IgD-negative memory B cell (primary cell): ENCODE data around the gene PGM5. TPM values are rescaled to one million over a fixed set of nuclear protein-coding genes. Genes with fewer than 3 reads are reported as not detected.
"Not testable (repeated sequence)": the region's sequence is repeated elsewhere in the genome, so short reads cannot be mapped to it uniquely, and the experiment has no call there.

Experiments used
- H3K27ac Mint-ChIP-seq, 3 donors: one replicate each; pipeline ENCODE4 v1.8.0; 2020 to 2022; ENCODE audit warnings: mild to moderate bottlenecking in 3 of 3, mixed read lengths in 3 of 3, moderate library complexity in 1 of 3
- H3K27me3 Mint-ChIP-seq: one replicate; pipeline ENCODE4 v1.8.0; 2021; ENCODE audit warnings: mixed read lengths
- H3K36me3 Mint-ChIP-seq: one replicate; pipeline ENCODE4 v1.8.0; 2020; ENCODE audit warnings: mild to moderate bottlenecking, mixed read lengths
- H3K4me1 Mint-ChIP-seq, 3 donors: one replicate each; pipeline ENCODE4 v1.8.0; 2020 to 2022; ENCODE audit warnings: mixed read lengths in 3 of 3, mild to moderate bottlenecking in 1 of 3
- H3K4me3 Mint-ChIP-seq, 4 donors: one replicate each; pipeline ENCODE4 v1.8.0; 2020 to 2022; ENCODE audit warnings: mild to moderate bottlenecking in 4 of 4, mixed read lengths in 4 of 4, moderate library complexity in 3 of 4
- H3K9me3 Mint-ChIP-seq, 3 donors: one replicate each; pipeline ENCODE4 v1.8.0; 2020 to 2021; ENCODE audit warnings: mixed read lengths in 3 of 3, mild to moderate bottlenecking in 1 of 3
- polyA plus RNA-seq: library from polyadenylated mRNA; unstranded; fragments of 300-500 nt; fragmentation: Illumina TruSeq; gene quantifications from one replicate; pipeline ENCODE4 v1.2.3, GENCODE V29; 2021

PGM5 gene
- polyA plus RNA-seq, 1 donor from 2014 or later = not detected

DNA sequence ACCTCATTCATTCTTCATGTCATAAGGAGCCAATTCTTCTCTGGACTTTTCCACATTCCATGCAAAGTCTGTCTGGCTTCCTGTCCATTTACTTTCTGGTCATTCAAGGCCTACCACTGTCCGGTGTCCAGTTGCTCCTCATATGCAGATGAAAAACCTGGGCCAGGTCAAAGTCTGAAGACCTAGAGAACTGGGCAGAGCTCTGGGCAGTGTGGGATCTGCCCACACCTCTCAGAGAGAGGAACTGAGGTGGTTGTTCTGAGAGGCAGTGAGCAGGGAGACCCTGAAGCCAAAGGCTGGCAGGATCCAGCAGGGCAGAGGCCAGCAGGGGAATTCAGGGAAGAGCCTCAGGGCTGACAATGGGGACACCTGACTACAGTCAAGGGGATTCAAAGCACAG lies 58.7 kb downstream of the PGM5 start:
- H3K27ac Mint-ChIP-seq, H3K36me3 Mint-ChIP-seq, H3K4me1 Mint-ChIP-seq, H3K27me3 Mint-ChIP-seq, H3K9me3 Mint-ChIP-seq, H3K4me3 Mint-ChIP-seq: not testable (repeated sequence)

DNA sequence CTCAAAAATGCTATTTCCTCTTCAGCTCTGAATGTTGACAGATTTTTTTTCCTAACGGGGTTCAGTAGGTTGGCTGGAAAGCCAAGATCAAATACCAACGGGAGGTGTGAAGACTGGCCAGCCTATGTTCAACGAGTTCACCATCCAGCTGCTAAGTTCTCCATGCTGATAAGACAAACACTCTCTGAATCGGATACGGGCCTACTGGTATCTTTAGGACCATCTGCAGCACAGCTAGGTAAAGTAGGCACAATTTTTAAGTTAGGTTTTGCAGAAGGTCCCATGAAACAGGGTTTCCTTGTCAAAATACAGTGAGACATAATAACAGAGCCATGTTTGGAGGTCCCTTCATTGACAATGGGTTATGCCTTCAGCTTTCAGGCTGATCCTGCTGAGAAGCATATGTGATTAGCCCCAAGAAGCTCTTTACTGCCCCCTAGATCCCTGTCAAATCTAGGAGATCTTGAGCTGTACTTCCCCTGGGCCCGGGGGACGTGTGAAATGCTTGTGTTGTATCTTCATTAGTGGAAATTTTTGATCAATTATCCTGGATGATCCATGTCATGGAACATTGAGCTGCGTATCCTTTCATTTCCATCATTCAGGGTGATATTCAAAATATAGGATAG lies 60.6 kb downstream of the PGM5 start:
- Mint-ChIP-seq H3K36me3 (no peaks in the 10 kb centered on the region), H3K27ac (no peak overlapping the region), H3K4me1 (no peaks in the 10 kb centered on the region), H3K4me3 (no peak overlapping the region), H3K27me3 (peaks cover 12% of the 10 kb centered on the region), H3K9me3 (peaks cover 0 to 2% (median 0%) of the 10 kb centered on the region in 3 donors)

DNA sequence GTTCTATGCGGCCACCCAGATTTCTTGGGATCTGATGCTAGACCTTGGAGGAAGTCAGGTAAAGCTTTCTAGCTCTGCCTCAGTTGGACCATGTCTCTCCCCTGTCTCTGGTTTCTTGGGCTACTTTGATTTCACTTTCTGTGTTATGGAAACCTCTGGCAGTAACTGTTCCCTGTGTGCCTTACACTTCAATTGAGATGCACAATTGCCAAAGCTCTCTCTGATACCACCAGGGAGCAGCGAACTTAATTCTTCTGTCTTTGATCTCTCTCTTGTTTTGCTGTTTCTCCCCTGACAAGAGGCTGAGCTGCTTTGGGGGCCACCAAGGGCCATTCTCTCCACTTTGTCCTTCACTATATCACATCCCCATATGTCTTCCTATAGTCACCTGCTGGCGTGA lies 61.4 kb downstream of the PGM5 start:
- peaks cover 11% of the 10 kb centered on the region for H3K27me3 Mint-ChIP-seq
- H3K9me3 Mint-ChIP-seq = peaks cover 0 to 2% (median 0%) of the 10 kb centered on the region in 3 donors
- no peaks in the 10 kb centered on the region for H3K4me1 Mint-ChIP-seq
- H3K27ac Mint-ChIP-seq = peak overlapping the region in 1 of 3 donors; percentile 14
- H3K4me3 Mint-ChIP-seq = no peak overlapping the region
- no peaks in the 10 kb centered on the region for H3K36me3 Mint-ChIP-seq

DNA sequence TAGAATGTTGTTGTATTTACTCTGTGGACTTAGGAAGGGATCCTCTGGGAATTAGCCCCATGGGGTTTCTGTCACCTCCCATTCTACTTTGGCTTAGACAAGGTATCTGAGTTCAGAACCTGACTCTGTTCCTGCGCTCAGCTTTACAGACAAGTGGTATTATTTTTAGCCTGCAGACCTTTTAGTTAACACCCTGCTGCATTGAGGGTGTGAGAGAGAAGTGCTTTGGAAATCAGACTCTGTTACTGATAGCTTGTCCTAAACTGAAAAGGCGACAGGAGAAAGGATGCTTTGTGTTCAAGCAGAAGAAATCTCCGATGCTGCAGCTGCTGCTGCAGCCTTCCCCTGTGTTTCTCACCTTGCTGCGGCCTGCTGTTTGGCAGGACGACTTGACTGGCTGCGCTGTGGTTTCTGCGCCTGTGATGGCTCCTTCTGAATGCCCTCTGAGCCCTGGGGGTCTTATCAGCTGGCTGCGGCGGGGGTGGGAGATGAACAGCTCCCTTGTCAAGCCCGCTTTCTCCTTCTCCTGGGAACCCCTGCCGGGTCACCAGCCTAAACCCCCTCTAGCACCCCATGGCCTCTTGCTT lies 61.9 kb downstream of the PGM5 start:
- H3K9me3 Mint-ChIP-seq = peaks cover 0 to 6% (median 0%) of the 10 kb centered on the region in 3 donors
- no peaks in the 10 kb centered on the region for H3K4me1 Mint-ChIP-seq
- H3K27ac Mint-ChIP-seq = peak overlapping the region in 1 of 3 donors; percentile 14
- H3K27me3 Mint-ChIP-seq = peaks cover 12% of the 10 kb centered on the region
- H3K4me3 Mint-ChIP-seq = no peak overlapping the region
- no peaks in the 10 kb centered on the region for H3K36me3 Mint-ChIP-seq

DNA sequence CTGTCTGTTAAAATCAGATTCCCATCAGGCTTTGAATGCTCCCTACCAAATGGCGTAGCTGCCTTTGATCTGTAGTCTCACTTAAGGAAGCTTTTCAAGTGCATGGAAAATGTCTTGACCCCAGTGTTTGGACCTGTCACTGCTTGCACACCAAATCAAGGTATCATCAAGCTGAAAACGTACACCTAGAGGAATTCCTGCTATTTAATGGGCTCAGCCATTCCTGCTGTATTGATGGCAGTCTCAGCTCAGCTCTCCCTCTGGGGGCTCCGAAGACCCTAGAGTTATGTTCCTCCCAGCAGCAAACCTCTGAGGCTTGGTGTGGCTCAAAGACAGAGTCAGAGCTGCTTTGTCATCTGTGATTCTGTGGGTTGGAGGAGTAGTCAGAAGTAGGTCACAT lies 63.5 kb downstream of the PGM5 start:
- peaks cover 15% of the 10 kb centered on the region for H3K27me3 Mint-ChIP-seq
- no peaks in the 10 kb centered on the region for H3K36me3 Mint-ChIP-seq
- H3K9me3 Mint-ChIP-seq = peaks cover 0 to 6% (median 0%) of the 10 kb centered on the region in 3 donors
- H3K4me1 Mint-ChIP-seq = no peaks in the 10 kb centered on the region
- H3K27ac Mint-ChIP-seq = no peak overlapping the region
- no peak overlapping the region for H3K4me3 Mint-ChIP-seq

DNA sequence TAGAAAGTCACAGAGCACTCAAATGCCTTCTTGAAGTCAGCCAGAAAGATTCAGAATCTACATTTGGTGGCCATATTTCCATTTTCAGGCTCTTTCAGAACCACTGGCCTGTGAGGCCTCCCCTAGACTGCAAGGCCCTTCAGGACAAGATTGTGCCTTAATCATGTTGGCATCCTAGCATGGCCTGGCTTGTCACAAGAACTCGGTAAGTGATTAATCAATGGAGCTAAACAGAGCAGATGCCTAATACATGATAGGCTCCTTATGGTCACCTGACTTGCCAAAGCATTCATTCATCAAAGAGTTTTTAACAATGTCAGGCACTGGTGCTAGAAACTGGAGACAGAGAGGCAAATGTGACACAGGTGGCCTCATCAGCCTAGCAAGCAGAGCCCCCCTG lies 70.3 kb downstream of the PGM5 start:
- H3K27me3 Mint-ChIP-seq = peaks cover 4% of the 10 kb centered on the region
- no peak overlapping the region for H3K4me3 Mint-ChIP-seq

DNA sequence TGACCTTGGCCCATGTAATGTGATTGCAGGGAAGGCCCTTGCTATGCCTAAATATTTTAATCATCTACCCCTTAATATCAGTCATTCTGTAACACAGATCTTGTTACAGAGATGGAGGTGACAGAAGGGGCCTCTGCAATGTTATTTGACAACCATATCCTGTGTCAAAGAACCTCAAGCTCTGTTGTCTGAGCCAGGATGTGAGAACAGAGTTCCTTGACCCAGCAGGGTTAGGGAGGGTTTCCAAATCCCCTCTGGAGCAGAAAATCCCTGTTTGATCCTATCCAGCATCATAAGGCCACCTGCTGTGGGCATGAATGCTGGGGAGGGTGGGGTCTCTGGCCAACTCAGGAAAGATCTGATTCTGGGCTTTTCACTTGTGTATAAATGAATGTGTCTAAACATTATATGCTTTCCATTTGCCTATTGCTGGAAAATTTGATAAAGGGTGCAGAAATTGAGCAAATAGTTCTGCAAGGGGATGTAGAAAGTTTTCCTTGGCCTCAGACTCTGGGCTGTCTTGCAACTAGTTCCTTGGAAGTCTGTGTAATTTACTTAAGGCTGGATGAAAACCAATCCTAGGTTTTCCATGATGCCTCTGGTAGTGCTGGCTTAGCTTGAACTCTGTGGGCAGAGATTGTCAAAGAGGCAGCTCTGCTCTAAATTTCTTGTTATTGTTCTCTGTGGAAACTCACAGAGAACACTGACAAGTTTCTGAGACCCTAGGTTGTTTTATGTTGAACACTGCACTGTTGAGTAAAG lies 71.0 kb downstream of the PGM5 start:
- no peaks in the 10 kb centered on the region for H3K4me1 Mint-ChIP-seq

More for the DNA sequence above, 70.3 kb downstream of the PGM5 start:
- Mint-ChIP-seq H3K27ac (no peak overlapping the region), H3K9me3 (peaks cover 0 to 5% (median 0%) of the 10 kb centered on the region in 3 donors), H3K36me3 (peaks cover 7% of the 10 kb centered on the region), H3K4me1 (no peaks in the 10 kb centered on the region)

DNA sequence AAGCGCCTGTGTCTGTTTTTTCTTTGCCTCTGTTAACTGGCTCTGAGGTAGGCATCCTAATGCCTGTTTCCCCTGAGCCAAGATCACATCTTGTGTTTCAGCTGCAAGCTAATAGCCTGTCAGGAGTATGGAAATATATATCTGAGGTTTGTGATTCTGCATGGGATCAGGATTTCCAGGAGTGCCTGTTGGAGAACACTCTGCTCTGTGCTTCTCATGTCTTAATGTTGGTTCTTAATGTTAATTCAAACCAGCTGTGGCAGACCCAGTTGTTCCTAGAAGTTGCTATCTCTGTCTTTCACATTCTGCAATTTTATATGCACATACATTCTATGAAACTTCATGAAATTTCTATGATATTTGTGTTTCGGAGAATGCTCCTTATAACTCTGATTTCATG lies 72.1 kb downstream of the PGM5 start:
- H3K4me1 Mint-ChIP-seq = no peaks in the 10 kb centered on the region
- H3K4me3 Mint-ChIP-seq = no peak overlapping the region
- peaks cover 7% of the 10 kb centered on the region for H3K36me3 Mint-ChIP-seq
- no peak overlapping the region for H3K27ac Mint-ChIP-seq
- no peaks in the 10 kb centered on the region for H3K9me3 Mint-ChIP-seq
- peaks cover 3% of the 10 kb centered on the region for H3K27me3 Mint-ChIP-seq

More for the DNA sequence above, 71.0 kb downstream of the PGM5 start:
- H3K9me3 Mint-ChIP-seq = peaks cover 0 to 5% (median 0%) of the 10 kb centered on the region in 3 donors
- peaks cover 4% of the 10 kb centered on the region for H3K27me3 Mint-ChIP-seq
- H3K27ac Mint-ChIP-seq = no peak overlapping the region
- H3K36me3 Mint-ChIP-seq = peaks cover 7% of the 10 kb centered on the region
- no peak overlapping the region for H3K4me3 Mint-ChIP-seq

DNA sequence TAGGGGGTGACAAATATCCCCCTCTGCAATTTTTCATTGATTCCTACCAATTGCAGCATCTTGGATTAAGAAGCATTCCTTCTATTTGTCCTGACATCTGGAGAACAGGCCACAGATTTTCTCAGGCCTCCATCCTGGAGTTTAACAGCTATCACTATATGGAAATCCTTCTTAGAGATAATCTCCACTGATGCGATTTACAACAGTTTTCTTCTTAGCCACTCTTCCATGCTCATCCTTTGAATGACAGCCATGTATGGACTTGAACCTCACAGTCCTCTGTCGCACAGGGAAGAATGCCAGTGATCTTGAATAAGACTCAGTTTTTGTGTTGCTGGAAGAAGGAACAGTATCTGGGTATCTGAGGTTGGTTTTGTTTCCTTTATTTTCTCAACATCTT lies 73.2 kb downstream of the PGM5 start:
- H3K4me3 Mint-ChIP-seq = no peak overlapping the region
- no peaks in the 10 kb centered on the region for H3K4me1 Mint-ChIP-seq
- H3K9me3 Mint-ChIP-seq = no peaks in the 10 kb centered on the region
- peaks cover 7% of the 10 kb centered on the region for H3K36me3 Mint-ChIP-seq
- H3K27ac Mint-ChIP-seq = no peak overlapping the region
- H3K27me3 Mint-ChIP-seq = peaks cover 1% of the 10 kb centered on the region

DNA sequence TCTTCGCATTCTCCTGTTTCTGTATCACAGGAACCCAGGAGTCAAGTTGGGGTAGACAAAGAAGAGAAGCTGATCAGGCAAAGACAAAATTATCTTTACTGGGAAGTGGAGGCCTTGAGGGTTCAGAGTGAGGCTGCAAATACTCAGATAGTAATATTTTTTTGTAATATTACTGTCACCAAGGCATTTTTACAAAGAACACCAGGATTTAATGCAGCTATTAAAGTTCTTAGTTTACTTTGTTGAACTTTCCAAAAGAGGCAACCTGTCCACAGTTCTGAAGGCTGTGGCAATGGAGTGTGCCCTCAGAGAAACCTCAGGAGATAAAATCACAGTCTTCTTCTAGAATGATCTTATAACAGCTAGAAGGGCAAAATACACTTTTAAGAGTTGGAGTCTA lies 74.9 kb downstream of the PGM5 start:
- no peak overlapping the region for H3K27ac Mint-ChIP-seq
- H3K27me3 Mint-ChIP-seq = peaks cover 1% of the 10 kb centered on the region
- H3K9me3 Mint-ChIP-seq = no peaks in the 10 kb centered on the region
- peaks cover 5% of the 10 kb centered on the region for H3K36me3 Mint-ChIP-seq
- H3K4me1 Mint-ChIP-seq = no peaks in the 10 kb centered on the region
- H3K4me3 Mint-ChIP-seq = no peak overlapping the region

DNA sequence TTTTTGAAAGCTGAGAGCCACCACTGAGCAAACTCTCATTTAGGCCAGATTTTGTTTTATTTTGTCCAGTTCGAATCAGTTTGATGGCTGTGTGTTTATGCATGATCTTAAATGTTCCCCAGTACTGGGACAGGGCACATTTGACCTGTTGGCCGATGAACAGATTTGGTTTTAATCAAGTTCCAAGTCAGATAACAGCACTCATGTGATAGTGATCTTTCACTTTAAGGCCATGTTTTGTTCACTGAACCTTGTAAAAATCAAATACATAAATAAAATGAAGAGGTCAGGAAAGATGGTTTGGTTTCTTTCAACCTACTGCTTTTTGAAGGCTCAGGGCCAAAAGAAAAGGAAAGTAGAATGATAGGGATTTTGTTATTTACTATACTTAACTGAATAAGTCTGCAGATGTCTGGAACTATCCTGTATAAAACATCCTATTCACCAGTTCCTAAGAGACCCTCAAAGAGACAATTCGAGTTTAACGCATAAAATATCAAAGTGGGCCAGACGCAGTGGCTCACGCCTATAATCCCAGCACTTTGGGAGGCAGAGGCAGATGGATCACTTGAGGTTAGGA lies 77.2 kb downstream of the PGM5 start:
- Mint-ChIP-seq H3K36me3 (peaks cover 2% of the 10 kb centered on the region), H3K27ac (no peak overlapping the region), H3K9me3 (no peaks in the 10 kb centered on the region), H3K4me1 (no peaks in the 10 kb centered on the region), H3K4me3 (no peak overlapping the region), H3K27me3 (peaks cover 6% of the 10 kb centered on the region)

DNA sequence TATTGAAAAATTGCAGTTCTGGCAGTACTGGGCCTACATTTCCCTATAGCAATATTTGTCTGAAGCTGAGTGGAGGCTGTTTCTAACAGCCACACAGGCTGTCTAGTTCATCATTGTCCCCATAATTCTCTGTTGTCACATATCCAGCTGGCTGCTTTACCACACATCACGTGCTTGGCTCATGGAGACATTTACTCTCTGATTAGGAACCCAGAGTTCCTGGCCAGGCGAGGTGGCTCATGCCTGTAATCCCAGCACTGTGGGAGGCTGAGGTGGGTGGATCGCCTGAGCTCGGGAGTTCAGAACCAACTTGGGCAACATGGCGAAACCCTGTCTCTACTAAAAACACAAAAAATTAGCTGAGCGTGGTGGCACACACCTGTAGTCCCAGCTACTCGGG lies 81.4 kb downstream of the PGM5 start:
- H3K36me3 Mint-ChIP-seq = peaks cover 1% of the 10 kb centered on the region
- H3K9me3 Mint-ChIP-seq = peaks cover 0 to 13% (median 10%) of the 10 kb centered on the region in 3 donors
- no peak overlapping the region for H3K27ac Mint-ChIP-seq

DNA sequence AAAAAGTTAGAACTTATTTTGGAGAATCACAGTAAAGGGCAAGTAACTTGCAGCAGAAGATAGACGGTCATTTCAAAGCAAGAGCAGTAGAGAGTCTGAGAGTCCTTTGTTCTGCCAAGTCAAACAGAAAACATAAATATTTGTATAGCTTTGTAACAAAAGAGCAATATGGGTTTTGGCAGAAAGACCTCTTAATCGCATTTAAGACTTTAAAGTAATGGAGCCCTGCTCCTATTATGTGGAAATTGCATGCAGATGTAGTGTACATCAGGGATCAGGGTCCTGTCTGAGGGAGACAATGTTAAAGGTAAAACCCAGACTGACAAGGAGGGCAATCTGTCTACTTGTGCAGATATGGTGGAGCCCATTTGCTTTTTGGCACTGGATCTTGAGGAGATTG lies 87.2 kb downstream of the PGM5 start:
- Mint-ChIP-seq H3K9me3 (peaks cover 0 to 13% (median 11%) of the 10 kb centered on the region in 3 donors), H3K27ac (no peak overlapping the region), H3K4me3 (no peak overlapping the region), H3K4me1 (peaks cover 5 to 7% (median 7%) of the 10 kb centered on the region in 3 donors), H3K27me3 (peaks cover 6% of the 10 kb centered on the region), H3K36me3 (peaks cover 3% of the 10 kb centered on the region)

More for the DNA sequence above, 81.4 kb downstream of the PGM5 start:
- peaks cover 6% of the 10 kb centered on the region for H3K27me3 Mint-ChIP-seq
- H3K4me3 Mint-ChIP-seq = peak overlapping the region in 1 of 4 donors; percentile 31
- peaks cover 5 to 7% (median 7%) of the 10 kb centered on the region in 3 donors for H3K4me1 Mint-ChIP-seq

DNA sequence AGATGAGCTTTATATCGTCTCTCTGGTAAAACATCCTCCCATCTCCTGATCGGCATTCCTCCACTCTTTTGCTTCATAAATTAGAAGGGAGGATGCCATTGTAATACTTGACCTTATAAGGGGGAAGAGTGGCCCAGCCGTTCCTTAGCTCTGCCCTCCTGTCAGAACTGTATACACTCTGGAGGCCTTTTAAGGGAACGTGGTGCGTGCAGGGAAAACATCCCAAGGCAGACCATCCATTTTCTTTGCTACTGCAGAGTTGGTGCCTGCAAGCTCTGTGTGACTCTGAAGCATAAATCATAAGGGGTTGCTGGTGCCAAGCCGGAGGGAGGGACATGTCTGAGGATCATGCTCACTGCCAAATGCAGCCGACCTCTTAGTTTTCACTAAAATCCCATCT lies 90.4 kb downstream of the PGM5 start:
- Mint-ChIP-seq H3K4me1 (no peaks in the 10 kb centered on the region), H3K4me3 (no peak overlapping the region), H3K36me3 (peaks cover 2% of the 10 kb centered on the region), H3K27ac (no peak overlapping the region), H3K27me3 (peaks cover 6% of the 10 kb centered on the region), H3K9me3 (peaks cover 0 to 3% (median 2%) of the 10 kb centered on the region in 3 donors)

DNA sequence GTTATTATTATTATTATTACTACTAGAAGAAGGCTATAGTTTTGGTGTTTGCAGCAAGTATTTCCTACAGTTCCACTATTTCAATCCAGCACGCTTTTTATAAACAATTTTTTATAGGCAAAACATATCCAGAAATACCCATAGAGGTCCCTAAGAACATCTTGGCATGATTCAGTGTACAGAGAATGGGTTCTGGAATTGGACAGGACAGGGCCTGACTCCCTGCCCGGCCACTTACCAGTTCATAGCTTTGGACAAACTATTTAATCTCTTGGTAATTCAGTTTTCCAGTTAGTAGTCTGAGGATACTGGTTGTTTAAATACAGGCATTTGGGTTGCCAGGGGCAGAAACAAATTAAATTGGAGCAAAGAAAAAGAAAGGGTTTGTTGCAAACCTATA lies 91.2 kb downstream of the PGM5 start:
- no peak overlapping the region for H3K27ac Mint-ChIP-seq
- peaks cover 0 to 2% (median 2%) of the 10 kb centered on the region in 3 donors for H3K4me1 Mint-ChIP-seq
- H3K36me3 Mint-ChIP-seq = peaks cover 2% of the 10 kb centered on the region
- peaks cover 0 to 3% (median 0%) of the 10 kb centered on the region in 3 donors for H3K9me3 Mint-ChIP-seq
- no peak overlapping the region for H3K4me3 Mint-ChIP-seq
- peaks cover 9% of the 10 kb centered on the region for H3K27me3 Mint-ChIP-seq
